B cell (primary cell): ENCODE data around the gene ZNF761. TPM values are rescaled to one million over a fixed set of nuclear protein-coding genes. Genes with fewer than 3 reads are reported as not detected.

Experiments used
- ATAC-seq: fragments of 200-7000 bp; cut with Tn5 transposase; one replicate; pipeline ENCODE4 v1.10.0; 2021; ENCODE audit warnings: low read depth, mild to moderate bottlenecking, moderate number of reproducible peaks, moderate library complexity
- CTCF ChIA-PET: fragments of 350-600 bp; sonication (Branson Sonifier 250); formaldehyde crosslinking; loops from one replicate; lab custom pipeline; 2021; ENCODE audit warnings: antibody characterized with exemption, inconsistent platforms; lab: Charles Lee
- POLR2A ChIA-PET: fragments of 350-600 bp; sonication (Branson Sonifier 250); formaldehyde crosslinking; loops from one replicate; lab custom pipeline; 2021; ENCODE audit warnings: antibody characterized with exemption; lab: Charles Lee
- DNase-seq: peaks from one replicate; pipeline ENCODE4 v3.0.0; 2013
- H2AFZ ChIP-seq: 2 replicates; pipeline ENCODE4 v1.6.1; 2012; ENCODE audit warnings: mild to moderate bottlenecking, low read depth, low read length; ENCODE audit not compliant: insufficient read depth, poor library complexity, severe bottlenecking
- H3K27ac ChIP-seq, 2 donors: 1 replicate in 1 of 2; 2 replicates in 1 of 2; pipeline ENCODE4 v1.5.1; 2012 to 2013; ENCODE audit warnings: low read length in 2 of 2, mild to moderate bottlenecking in 2 of 2, moderate library complexity in 1 of 2
- H3K27me3 ChIP-seq, 4 experiments: fragments of 200-600 bp in 1 of 4; sonication (generic) in 1 of 4; replicated peaks in 1 of 4; 1 replicate in 2 of 4; 2 replicates in 2 of 4; pipeline versions ENCODE4 v1.6.1 to v1.7.0; 2013 to 2016; ENCODE audit warnings: low read length in 3 of 4, mild to moderate bottlenecking in 2 of 4, mixed read lengths in 1 of 4, moderate library complexity in 1 of 4; ENCODE audit not compliant: insufficient read depth in 4 of 4, control insufficient read depth in 3 of 4; ENCODE audit errors: control extremely low read depth in 1 of 4
- H3K36me3 ChIP-seq, 2 experiments: replicated peaks in 1 of 2; 1 replicate in 1 of 2; 2 replicates in 1 of 2; pipeline versions ENCODE4 v1.6.1 to v1.7.1; 2013; ENCODE audit warnings: low read length in 1 of 2; ENCODE audit not compliant: insufficient read depth in 2 of 2, control insufficient read depth in 1 of 2; ENCODE audit errors: control extremely low read depth in 1 of 2, extremely low read depth in 1 of 2
- H3K4me1 ChIP-seq, 2 donors: fragments of 200-600 bp in 1 of 2; sonication (generic) in 1 of 2; 1 replicate in 1 of 2; 2 replicates in 1 of 2; pipeline versions ENCODE4 v1.5.1 to v1.6.1; 2013 to 2017; ENCODE audit warnings: low read length in 2 of 2; ENCODE audit not compliant: control insufficient read depth in 2 of 2, insufficient read depth in 2 of 2
- H3K4me2 ChIP-seq: replicated peaks from 2 replicates; pipeline ENCODE3; 2012; ENCODE audit warnings: mild to moderate bottlenecking, low read depth, low read length; ENCODE audit not compliant: poor library complexity, severe bottlenecking
- H3K4me3 ChIP-seq, 5 experiments: fragments of 200-600 bp in 1 of 5; sonication (generic) in 1 of 5; 1 replicate in 3 of 5; 2 replicates in 2 of 5; pipeline versions ENCODE4 v1.5.1 to v1.7.0; 2011 to 2016; ENCODE audit warnings: low read length in 4 of 5, mild to moderate bottlenecking in 4 of 5, low read depth in 2 of 5, control low read depth in 1 of 5, moderate library complexity in 1 of 5; ENCODE audit not compliant: insufficient read depth in 1 of 5; ENCODE audit errors: control extremely low read depth in 1 of 5, extremely low read depth in 1 of 5
- H3K79me2 ChIP-seq: fragments of 200-600 bp; sonication (generic); one replicate; pipeline ENCODE4 v1.6.0; 2016; ENCODE audit warnings: low read length; ENCODE audit not compliant: control insufficient read depth, insufficient read depth
- H3K9ac ChIP-seq: fragments of 200-600 bp; sonication (generic); 2 replicates; pipeline ENCODE4 v1.6.1; 2017; ENCODE audit warnings: mild to moderate bottlenecking, low read length, moderate library complexity
- H3K9me3 ChIP-seq, 3 donors: one replicate each; pipeline versions ENCODE4 v1.6.1 to v1.7.1; 2013; ENCODE audit warnings: low read length in 2 of 3; ENCODE audit not compliant: control insufficient read depth in 2 of 3, insufficient read depth in 1 of 3; ENCODE audit errors: control extremely low read depth in 1 of 3
- H4K20me1 ChIP-seq: 2 replicates; pipeline ENCODE4 v1.6.0; 2012; ENCODE audit warnings: mild to moderate bottlenecking, low read length; ENCODE audit not compliant: insufficient read depth, control insufficient read depth, poor library complexity, severe bottlenecking
- H3K27ac Mint-ChIP-seq: one replicate; pipeline ENCODE4 v1.8.0; 2021; ENCODE audit warnings: mixed read lengths
- H3K27me3 Mint-ChIP-seq: one replicate; pipeline ENCODE4 v1.8.0; 2021; ENCODE audit warnings: mixed read lengths
- H3K4me1 Mint-ChIP-seq: one replicate; pipeline ENCODE4 v1.8.0; 2021; ENCODE audit warnings: mixed read lengths
- H3K4me3 Mint-ChIP-seq: one replicate; pipeline ENCODE4 v1.8.0; 2021; ENCODE audit warnings: mixed read lengths
- H3K9me3 Mint-ChIP-seq: one replicate; pipeline ENCODE4 v1.8.0; 2022; ENCODE audit warnings: mixed read lengths; ENCODE audit not compliant: insufficient read depth
- CTCF ChIP-seq: fragments of 200-600 bp; IDR thresholded peaks from one replicate; pipeline ENCODE4 v1.8.0; 2022; ENCODE audit warnings: antibody characterized with exemption, mild to moderate bottlenecking
- EZH2 ChIP-seq: IDR thresholded peaks from 2 replicates; pipeline ENCODE4 v1.6.1; 2012; ENCODE audit warnings: borderline replicate concordance, low read depth, mild to moderate bottlenecking, moderate library complexity, low read length; ENCODE audit not compliant: insufficient read depth, poor library complexity, severe bottlenecking
- WGBS: methylation state at CpG from one replicate; pipeline ENCODE4 v1.1.5; 2013; ENCODE audit warnings: missing lambda C conversion rate; ENCODE audit not compliant: insufficient coverage; 5-methylcytosine and 5-hydroxymethylcytosine counted together
- intact Hi-C: fragments of 100-400 bp; cut with micrococcal nuclease; formaldehyde crosslinking; loops from one replicate; pipeline ENCODE4 v1.10.0; 2022
- polyA plus RNA-seq: library from polyadenylated mRNA; depleted of rRNA; stranded (reverse); fragments of >200 nt; gene quantifications from 2 replicates; pipeline ENCODE4 v1.2.3, GENCODE V29; 2012
- total RNA-seq, 2 donors: library from RNA; stranded (reverse); fragments of 120-200 nt in 1 of 2; gene quantifications; 1 replicate in 1 of 2; 2 replicates in 1 of 2; pipeline versions ENCODE4 v1.2.3 to v1.2.4, GENCODE V29; 2013 to 2022

The ZNF761 gene
- total and polyA plus RNA-seq, 2 donors (not counting 1 experiment from before 2014, with no cell fraction given): 12.1 to 14.9 TPM

GRCh38 chr19:53424968-53425597 lies 6.7 kb upstream of the ZNF761 start:
- DNase-seq (peak; percentile 78), ATAC-seq (peak; percentile 93)
- intact Hi-C loops: loop anchor here (1.0 kb wide), 1 partner anchor 87 kb away; no protein-coding TSS in a partner anchor
- no peak overlapping the region for H3K27ac ChIP-seq
- H3K4me2 ChIP-seq: no peak overlapping the region
- no peaks in the 10 kb centered on the region for H4K20me1 ChIP-seq
- peaks cover 0 to 4% (median 0%) of the 10 kb centered on the region in 3 donors for H3K9me3 ChIP-seq
- H3K4me3 Mint-ChIP-seq: no peak overlapping the region
- no peaks in the 10 kb centered on the region for H3K36me3 ChIP-seq
- WGBS: 22% methylated on average over 4 of the region's 9 CpGs
- peak; percentile 86 for TF ChIP-seq CTCF
- no peak for TF ChIP-seq EZH2
- no peak overlapping the region for H2AFZ ChIP-seq
- CTCF ChIA-PET: interaction anchor here (0.6 to 3.6 kb wide), 21 partner anchors 8 to 1341 kb away, joined by 3 to 23 read pairs (median 3); no protein-coding TSS in a partner anchor
- no peak overlapping the region for H3K4me3 ChIP-seq
- H3K9ac ChIP-seq: no peak overlapping the region
- H3K9me3 Mint-ChIP-seq: no peaks in the 10 kb centered on the region
- POLR2A ChIA-PET: interaction anchor here (0.7 kb wide), 1 partner anchor 239 kb away, joined by 3 read pairs; no protein-coding TSS in a partner anchor
- no peaks in the 10 kb centered on the region for H3K27me3 Mint-ChIP-seq
- peaks cover 3% of the 10 kb centered on the region for H3K4me1 Mint-ChIP-seq
- no peak overlapping the region for H3K27ac Mint-ChIP-seq
- H3K4me1 ChIP-seq: no peaks in the 10 kb centered on the region
- H3K27me3 ChIP-seq: no peaks in the 10 kb centered on the region
- no peaks in the 10 kb centered on the region for H3K79me2 ChIP-seq

GRCh38 chr19:53432088-53432661 lies 391 bp downstream of the ZNF761 start:
- no peaks in the 10 kb centered on the region for H4K20me1 ChIP-seq
- peak overlapping the region; percentile 91 for H2AFZ ChIP-seq
- H3K27me3 ChIP-seq: no peaks in the 10 kb centered on the region
- Mint-ChIP-seq H3K9me3 (no peaks in the 10 kb centered on the region), H3K27me3 (no peaks in the 10 kb centered on the region), H3K4me1 (peaks cover 34% of the 10 kb centered on the region), H3K4me3 (peak overlapping the region; percentile 95), H3K27ac (peak overlapping the region; percentile 89)
- CTCF ChIA-PET: no interaction called here
- TF ChIP-seq CTCF (no peak), EZH2 (no peak)
- H3K27ac ChIP-seq: peak overlapping the region; percentile 61 to 82
- ATAC-seq: peak; percentile 13
- POLR2A ChIA-PET: interaction anchor here (0.9 to 1.4 kb wide), 2 partner anchors 36 to 237 kb away, joined by 3 to 4 read pairs; no protein-coding TSS in a partner anchor
- DNase-seq: no peak
- intact Hi-C loops: no loop called here
- H3K4me2 ChIP-seq: peak overlapping the region; percentile 91
- H3K79me2 ChIP-seq: peaks cover 54% of the 10 kb centered on the region
- peak overlapping the region; percentile 87 for H3K9ac ChIP-seq
- under 1% methylated on average over 28 of the region's 30 CpGs for WGBS
- H3K4me1 ChIP-seq: peaks cover 10 to 13% of the 10 kb centered on the region in 2 donors
- H3K9me3 ChIP-seq: peaks cover 0 to 14% (median 0%) of the 10 kb centered on the region in 3 donors
- peak overlapping the region; percentile 60 to 83 (median 79) for H3K4me3 ChIP-seq
- peaks cover 0 to 22% of the 10 kb centered on the region in 2 experiments for H3K36me3 ChIP-seq
